ENCODE measurements around the gene IL15RA. TPM values are rescaled to one million over a fixed set of nuclear protein-coding genes. Genes with fewer than 3 reads are reported as not detected.

The IL15RA gene
- total and polyA plus RNA-seq, 10 of the 15 experiments (the other 5 are each of a cell fraction or from before 2014, with no cell fraction given), result 2.0 to 14.8 (median 12.1) TPM

DNA sequence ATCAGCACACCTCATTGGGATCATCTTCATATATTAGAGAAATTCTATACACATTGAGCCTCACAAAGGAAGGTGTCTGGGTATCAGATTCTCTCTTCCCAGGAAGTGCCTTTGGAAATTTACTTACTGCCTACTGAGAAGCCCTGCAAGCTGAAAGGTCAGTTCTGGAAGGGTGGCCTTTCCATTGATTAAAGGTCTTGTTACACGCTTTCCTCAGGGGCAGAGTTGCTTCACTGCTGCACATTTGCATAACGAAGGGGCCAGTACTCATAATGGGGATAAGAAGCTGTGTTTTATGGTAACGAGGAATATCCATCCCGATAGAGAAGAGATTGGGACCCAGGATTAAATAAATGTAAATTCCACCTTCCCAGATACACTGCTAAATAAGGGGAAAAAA is 19.4 kb upstream of the IL15RA start (continued):
- TF ChIP-seq, protein P1, sequence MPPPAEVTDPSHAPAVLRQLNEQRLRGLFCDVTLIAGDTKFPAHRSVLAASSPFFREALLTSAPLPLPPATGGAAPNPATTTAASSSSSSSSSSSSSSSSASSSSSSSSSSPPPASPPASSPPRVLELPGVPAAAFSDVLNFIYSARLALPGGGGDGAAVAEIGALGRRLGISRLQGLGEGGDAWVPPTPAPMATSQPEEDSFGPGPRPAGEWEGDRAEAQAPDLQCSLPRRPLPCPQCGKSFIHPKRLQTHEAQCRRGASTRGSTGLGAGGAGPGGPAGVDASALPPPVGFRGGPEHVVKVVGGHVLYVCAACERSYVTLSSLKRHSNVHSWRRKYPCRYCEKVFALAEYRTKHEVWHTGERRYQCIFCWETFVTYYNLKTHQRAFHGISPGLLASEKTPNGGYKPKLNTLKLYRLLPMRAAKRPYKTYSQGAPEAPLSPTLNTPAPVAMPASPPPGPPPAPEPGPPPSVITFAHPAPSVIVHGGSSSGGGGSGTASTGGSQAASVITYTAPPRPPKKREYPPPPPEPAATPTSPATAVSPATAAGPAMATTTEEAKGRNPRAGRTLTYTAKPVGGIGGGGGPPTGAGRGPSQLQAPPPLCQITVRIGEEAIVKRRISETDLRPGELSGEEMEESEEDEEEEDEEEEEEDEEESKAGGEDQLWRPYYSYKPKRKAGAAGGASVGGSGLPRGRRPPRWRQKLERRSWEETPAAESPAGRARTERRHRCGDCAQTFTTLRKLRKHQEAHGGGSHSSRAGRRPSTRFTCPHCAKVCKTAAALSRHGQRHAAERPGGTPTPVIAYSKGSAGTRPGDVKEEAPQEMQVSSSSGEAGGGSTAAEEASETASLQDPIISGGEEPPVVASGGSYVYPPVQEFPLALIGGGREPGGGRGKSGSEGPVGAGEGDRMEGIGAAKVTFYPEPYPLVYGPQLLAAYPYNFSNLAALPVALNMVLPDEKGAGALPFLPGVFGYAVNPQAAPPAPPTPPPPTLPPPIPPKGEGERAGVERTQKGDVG (CRISPR knock-in tag; IDR thresholded peaks at IDR 0.05), result no peak
- TF ChIP-seq CHD4 (IDR thresholded peaks at IDR 0.05) (no peak), CBX3 (IDR thresholded peaks at IDR 0.05; ENCODE audit: borderline replicate concordance, low read depth) (no peak), CHD2 (IDR thresholded peaks at IDR 0.05; ENCODE audit: borderline replicate concordance, low read depth, low read length) (no peak)
- TF ChIP-seq, protein P2, sequence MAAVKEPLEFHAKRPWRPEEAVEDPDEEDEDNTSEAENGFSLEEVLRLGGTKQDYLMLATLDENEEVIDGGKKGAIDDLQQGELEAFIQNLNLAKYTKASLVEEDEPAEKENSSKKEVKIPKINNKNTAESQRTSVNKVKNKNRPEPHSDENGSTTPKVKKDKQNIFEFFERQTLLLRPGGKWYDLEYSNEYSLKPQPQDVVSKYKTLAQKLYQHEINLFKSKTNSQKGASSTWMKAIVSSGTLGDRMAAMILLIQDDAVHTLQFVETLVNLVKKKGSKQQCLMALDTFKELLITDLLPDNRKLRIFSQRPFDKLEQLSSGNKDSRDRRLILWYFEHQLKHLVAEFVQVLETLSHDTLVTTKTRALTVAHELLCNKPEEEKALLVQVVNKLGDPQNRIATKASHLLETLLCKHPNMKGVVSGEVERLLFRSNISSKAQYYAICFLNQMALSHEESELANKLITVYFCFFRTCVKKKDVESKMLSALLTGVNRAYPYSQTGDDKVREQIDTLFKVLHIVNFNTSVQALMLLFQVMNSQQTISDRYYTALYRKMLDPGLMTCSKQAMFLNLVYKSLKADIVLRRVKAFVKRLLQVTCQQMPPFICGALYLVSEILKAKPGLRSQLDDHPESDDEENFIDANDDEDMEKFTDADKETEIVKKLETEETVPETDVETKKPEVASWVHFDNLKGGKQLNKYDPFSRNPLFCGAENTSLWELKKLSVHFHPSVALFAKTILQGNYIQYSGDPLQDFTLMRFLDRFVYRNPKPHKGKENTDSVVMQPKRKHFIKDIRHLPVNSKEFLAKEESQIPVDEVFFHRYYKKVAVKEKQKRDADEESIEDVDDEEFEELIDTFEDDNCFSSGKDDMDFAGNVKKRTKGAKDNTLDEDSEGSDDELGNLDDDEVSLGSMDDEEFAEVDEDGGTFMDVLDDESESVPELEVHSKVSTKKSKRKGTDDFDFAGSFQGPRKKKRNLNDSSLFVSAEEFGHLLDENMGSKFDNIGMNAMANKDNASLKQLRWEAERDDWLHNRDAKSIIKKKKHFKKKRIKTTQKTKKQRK (IDR thresholded peaks at IDR 0.05; ENCODE audit: low read depth, low read length), result no peak
- TF ChIP-seq, protein P3, sequence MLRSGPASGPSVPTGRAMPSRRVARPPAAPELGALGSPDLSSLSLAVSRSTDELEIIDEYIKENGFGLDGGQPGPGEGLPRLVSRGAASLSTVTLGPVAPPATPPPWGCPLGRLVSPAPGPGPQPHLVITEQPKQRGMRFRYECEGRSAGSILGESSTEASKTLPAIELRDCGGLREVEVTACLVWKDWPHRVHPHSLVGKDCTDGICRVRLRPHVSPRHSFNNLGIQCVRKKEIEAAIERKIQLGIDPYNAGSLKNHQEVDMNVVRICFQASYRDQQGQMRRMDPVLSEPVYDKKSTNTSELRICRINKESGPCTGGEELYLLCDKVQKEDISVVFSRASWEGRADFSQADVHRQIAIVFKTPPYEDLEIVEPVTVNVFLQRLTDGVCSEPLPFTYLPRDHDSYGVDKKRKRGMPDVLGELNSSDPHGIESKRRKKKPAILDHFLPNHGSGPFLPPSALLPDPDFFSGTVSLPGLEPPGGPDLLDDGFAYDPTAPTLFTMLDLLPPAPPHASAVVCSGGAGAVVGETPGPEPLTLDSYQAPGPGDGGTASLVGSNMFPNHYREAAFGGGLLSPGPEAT (IDR thresholded peaks at IDR 0.05; ENCODE audit: low read depth), result no peak

Measured in GM12878 (cell line).